Lower lobe of right lung (tissue), 2 donors: ENCODE data around the gene SRPK1. TPM values are rescaled to one million over a fixed set of nuclear protein-coding genes. Genes with fewer than 3 reads are reported as not detected.

ENCODE experiments used
- ATAC-seq, 2 donors: fragments of 200-7000 bp; cut with Tn5 transposase; one replicate each; pipeline ENCODE4 v1.9.1; 2020 to 2022; ENCODE audit warnings: mild to moderate bottlenecking in 2 of 2, moderate library complexity in 2 of 2
- DNase-seq: peaks from one replicate; pipeline ENCODE4 v3.0.0-alpha.2; 2020
- H3K27ac ChIP-seq: fragments of 200-600 bp; one replicate; pipeline ENCODE4 v1.8.0; 2022
- H3K27me3 ChIP-seq: fragments of 200-600 bp; one replicate; pipeline ENCODE4 v1.8.0; 2022; ENCODE audit warnings: low read depth
- H3K36me3 ChIP-seq: fragments of 200-600 bp; one replicate; pipeline ENCODE4 v1.8.0; 2022; ENCODE audit warnings: mild to moderate bottlenecking
- H3K4me1 ChIP-seq: fragments of 200-600 bp; one replicate; pipeline ENCODE4 v1.8.0; 2022
- H3K4me3 ChIP-seq: fragments of 200-600 bp; one replicate; pipeline ENCODE4 v1.8.0; 2022; ENCODE audit warnings: mild to moderate bottlenecking
- H3K9me3 ChIP-seq: fragments of 200-600 bp; one replicate; pipeline ENCODE4 v1.8.0; 2022
- intact Hi-C: fragments of 100-400 bp; cut with DNase I; formaldehyde crosslinking; loops from one replicate; pipeline ENCODE4 v1.11.0; 2022
- total RNA-seq: library from RNA; stranded (reverse); fragmentation: NEBNext Ultra II Directional; extraction: Animal tissue kit (Norgen Biotek cat#: 25700); gene quantifications from one replicate; pipeline ENCODE4 v1.2.1, GENCODE V29; 2021
- TF ChIP-seq, protein P1 (sequence below): fragments of 200-600 bp; IDR thresholded peaks from one replicate; pipeline ENCODE4 v1.8.0; 2022; ENCODE audit warnings: antibody characterized with exemption, mild to moderate bottlenecking
- donor health status: DM: no; HTN: yes; CAD: no; lungs with severe emphysema.

SRPK1 gene
- total RNA-seq, 1 donor from 2014 or later: 30.9 TPM

DNA sequence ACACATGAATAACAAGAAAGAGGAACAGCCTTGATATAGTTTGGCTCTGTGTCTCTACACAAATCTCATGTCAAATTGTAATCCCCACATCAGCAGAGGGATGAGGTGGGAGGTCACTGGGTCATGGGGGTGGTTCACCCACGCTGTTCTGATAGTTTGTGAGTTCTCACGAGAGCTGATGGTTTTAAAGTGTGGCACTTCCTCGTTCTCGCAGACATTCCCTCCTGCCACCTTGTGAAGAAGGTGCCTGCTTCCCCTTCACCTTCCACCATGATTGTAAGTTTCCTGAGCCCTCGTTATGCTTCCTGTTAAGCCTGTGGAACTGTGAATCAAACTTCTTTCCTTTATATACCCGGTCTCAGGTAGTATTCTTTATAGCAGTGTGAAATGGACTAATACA, 13.1 kb downstream of the SRPK1 start:
- ATAC-seq: no peak
- no peak overlapping the region for H3K27ac ChIP-seq
- no peaks in the 10 kb centered on the region for H3K4me1 ChIP-seq
- TF ChIP-seq, protein P1, sequence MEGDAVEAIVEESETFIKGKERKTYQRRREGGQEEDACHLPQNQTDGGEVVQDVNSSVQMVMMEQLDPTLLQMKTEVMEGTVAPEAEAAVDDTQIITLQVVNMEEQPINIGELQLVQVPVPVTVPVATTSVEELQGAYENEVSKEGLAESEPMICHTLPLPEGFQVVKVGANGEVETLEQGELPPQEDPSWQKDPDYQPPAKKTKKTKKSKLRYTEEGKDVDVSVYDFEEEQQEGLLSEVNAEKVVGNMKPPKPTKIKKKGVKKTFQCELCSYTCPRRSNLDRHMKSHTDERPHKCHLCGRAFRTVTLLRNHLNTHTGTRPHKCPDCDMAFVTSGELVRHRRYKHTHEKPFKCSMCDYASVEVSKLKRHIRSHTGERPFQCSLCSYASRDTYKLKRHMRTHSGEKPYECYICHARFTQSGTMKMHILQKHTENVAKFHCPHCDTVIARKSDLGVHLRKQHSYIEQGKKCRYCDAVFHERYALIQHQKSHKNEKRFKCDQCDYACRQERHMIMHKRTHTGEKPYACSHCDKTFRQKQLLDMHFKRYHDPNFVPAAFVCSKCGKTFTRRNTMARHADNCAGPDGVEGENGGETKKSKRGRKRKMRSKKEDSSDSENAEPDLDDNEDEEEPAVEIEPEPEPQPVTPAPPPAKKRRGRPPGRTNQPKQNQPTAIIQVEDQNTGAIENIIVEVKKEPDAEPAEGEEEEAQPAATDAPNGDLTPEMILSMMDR: no peak
- H3K4me3 ChIP-seq: no peak overlapping the region
- H3K27me3 ChIP-seq: no peaks in the 10 kb centered on the region
- no peak for DNase-seq
- H3K9me3 ChIP-seq: peaks cover 9% of the 10 kb centered on the region
- H3K36me3 ChIP-seq: peaks cover 12% of the 10 kb centered on the region
- intact Hi-C loops: no loop called here

GRCh38 chr6:35906499-35906846, 14.4 kb downstream of the SRPK1 start:
- Histone ChIP-seq H3K27me3 (no peaks in the 10 kb centered on the region), H3K4me1 (no peaks in the 10 kb centered on the region), H3K4me3 (no peak overlapping the region), H3K27ac (no peak overlapping the region), H3K36me3 (peaks cover 8% of the 10 kb centered on the region), H3K9me3 (peaks cover 9% of the 10 kb centered on the region)
- ATAC-seq: no peak
- TF ChIP-seq, protein P1: no peak
- intact Hi-C loops: no loop called here
- DNase-seq: no peak

DNA sequence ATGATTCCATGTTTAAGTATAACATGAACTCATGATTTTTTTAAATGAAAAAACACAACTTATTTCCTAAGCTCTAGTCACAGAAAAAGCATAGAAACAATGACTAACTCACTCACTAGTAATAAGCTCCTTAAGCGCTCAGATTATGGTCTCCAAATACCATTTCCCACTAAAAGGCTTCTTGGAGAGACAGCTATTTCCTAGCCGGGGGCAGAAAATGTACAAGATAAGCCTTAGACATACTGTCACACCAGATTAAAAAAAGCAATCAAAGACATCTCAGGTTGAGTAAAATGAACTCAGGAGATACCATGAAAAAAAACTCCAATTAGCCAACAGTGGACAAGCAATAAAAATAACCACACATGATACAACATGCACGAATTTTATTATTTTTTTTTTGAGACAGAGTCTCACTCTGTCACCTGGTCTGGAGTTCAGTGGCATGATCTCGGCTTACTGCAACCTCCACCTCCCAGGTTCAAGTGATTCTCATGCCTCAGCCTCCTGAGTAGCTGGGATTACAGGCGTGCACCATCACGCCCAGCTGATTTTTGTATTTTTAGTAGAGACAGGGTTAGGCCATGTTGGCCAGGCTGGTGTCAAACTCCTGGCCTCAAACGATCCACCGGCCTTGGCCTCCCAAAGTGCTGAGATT, 14.9 kb downstream of the SRPK1 start:
- Histone ChIP-seq H3K36me3 (peaks cover 8% of the 10 kb centered on the region), H3K27me3 (no peaks in the 10 kb centered on the region), H3K27ac (no peak overlapping the region), H3K4me3 (no peak overlapping the region), H3K9me3 (peaks cover 9% of the 10 kb centered on the region), H3K4me1 (no peaks in the 10 kb centered on the region)
- DNase-seq: no peak
- TF ChIP-seq, protein P1: no peak
- intact Hi-C loops: no loop called here
- ATAC-seq: no peak

GRCh38 chr6:35905141-35905785, 15.6 kb downstream of the SRPK1 start:
- DNase-seq: no peak
- intact Hi-C loops: no loop called here
- no peak overlapping the region for H3K4me3 ChIP-seq
- peaks cover 9% of the 10 kb centered on the region for H3K9me3 ChIP-seq
- H3K27ac ChIP-seq: no peak overlapping the region
- H3K27me3 ChIP-seq: no peaks in the 10 kb centered on the region
- no peak for ATAC-seq
- peaks cover 8% of the 10 kb centered on the region for H3K36me3 ChIP-seq
- H3K4me1 ChIP-seq: no peaks in the 10 kb centered on the region
- TF ChIP-seq, protein P1: no peak

DNA sequence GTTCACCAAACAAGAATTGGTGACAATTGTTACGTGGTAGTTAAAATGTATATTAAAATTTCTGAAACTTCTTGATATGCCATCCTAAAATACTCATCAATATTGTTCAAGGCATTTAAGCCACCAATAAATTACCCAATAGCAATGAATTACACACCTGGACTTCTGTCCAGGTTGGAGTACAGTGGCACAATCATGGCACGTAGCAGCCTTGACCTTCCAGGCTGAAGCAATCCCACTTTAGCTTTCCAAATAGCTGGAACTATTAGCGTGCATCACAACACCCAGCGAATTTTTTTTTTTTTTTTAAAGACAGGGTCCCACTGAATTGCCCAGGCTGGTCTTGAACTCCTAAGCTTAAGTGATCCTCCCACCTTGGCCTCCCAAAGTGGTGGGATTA, 17.2 kb downstream of the SRPK1 start:
- DNase-seq (no peak), ATAC-seq (no peak)
- Histone ChIP-seq H3K9me3 (peaks cover 2% of the 10 kb centered on the region), H3K36me3 (peaks cover 8% of the 10 kb centered on the region), H3K4me3 (no peak overlapping the region), H3K27me3 (no peaks in the 10 kb centered on the region), H3K4me1 (no peaks in the 10 kb centered on the region), H3K27ac (no peak overlapping the region)
- intact Hi-C loops: no loop called here
- TF ChIP-seq, protein P1: no peak
